HepG2 (cell line): ENCODE data around the gene CYP4F12. TPM values are rescaled to one million over a fixed set of nuclear protein-coding genes. Genes with fewer than 3 reads are reported as not detected.

Source experiments
- ARID4A ChIP-seq: sonication (generic); formaldehyde crosslinking; IDR thresholded peaks from 2 replicates; pipeline ENCODE4 v1.5.0; 2020; ENCODE audit warnings: mild to moderate bottlenecking, missing genetic modification reagents, borderline replicate concordance
- BCL6 ChIP-seq: IDR thresholded peaks from 2 replicates; pipeline ENCODE4 v1.6.1; 2016; ENCODE audit warnings: missing genetic modification reagents, missing compliant biosample characterization
- ETV5 ChIP-seq: IDR thresholded peaks from 2 replicates; pipeline ENCODE4 v1.6.1; 2018; ENCODE audit warnings: missing biosample characterization, missing genetic modification reagents, inconsistent platforms, borderline replicate concordance
- ETV6 ChIP-seq: sonication (generic); formaldehyde crosslinking; conservative IDR thresholded peaks from 2 replicates; pipeline ENCODE4 v1.4.0; 2020; ENCODE audit warnings: missing genetic modification reagents
- IKZF1 ChIP-seq: fragments of 450-650 bp; IDR thresholded peaks from 2 replicates; pipeline ENCODE4 v1.7.1; 2016
- KDM1A ChIP-seq: IDR thresholded peaks from 2 replicates; pipeline ENCODE4 v1.6.1; 2016; ENCODE audit warnings: missing compliant biosample characterization
- KDM6A ChIP-seq: IDR thresholded peaks from 2 replicates; pipeline ENCODE4 v1.6.1; 2016; ENCODE audit warnings: low read depth
- NCOA2 ChIP-seq: sonication (generic); formaldehyde crosslinking; IDR thresholded peaks from 2 replicates; pipeline ENCODE4 v1.8.0; 2022; ENCODE audit warnings: inconsistent platforms
- NR1H2 ChIP-seq: sonication (generic); formaldehyde crosslinking; IDR thresholded peaks from 2 replicates; pipeline ENCODE4 v1.8.1; 2022; ENCODE audit warnings: low read depth, missing genetic modification reagents, borderline replicate concordance
- SIN3A ChIP-seq: IDR thresholded peaks from 2 replicates; pipeline ENCODE4 v1.6.1; 2011; ENCODE audit warnings: low read depth, mild to moderate bottlenecking, control low read depth, low read length, borderline replicate concordance
- TFDP2 ChIP-seq: sonication (generic); formaldehyde crosslinking; IDR thresholded peaks from 2 replicates; pipeline ENCODE4 v1.4.0; 2020; ENCODE audit warnings: missing genetic modification reagents
- ZBTB37 ChIP-seq: sonication (generic); formaldehyde crosslinking; IDR thresholded peaks from 2 replicates; pipeline ENCODE4 v1.4.0; 2020; ENCODE audit warnings: mild to moderate bottlenecking, missing genetic modification reagents
- ZNF414 ChIP-seq: sonication (generic); formaldehyde crosslinking; IDR thresholded peaks from 2 replicates; pipeline ENCODE4 v1.5.0; 2020; ENCODE audit warnings: missing genetic modification reagents
- ZSCAN25 ChIP-seq: sonication (generic); formaldehyde crosslinking; IDR thresholded peaks from 2 replicates; pipeline ENCODE4 v1.8.0; 2022; ENCODE audit warnings: mild to moderate bottlenecking, missing genetic modification reagents
- polyA plus RNA-seq, 8 experiments: library from polyadenylated mRNA; depleted of rRNA in 3 of 8; stranded (reverse) in 7 of 8; unstranded in 1 of 8; fragments of >200 nt; fragmentation: Illumina TruSeq in 4 of 8; extraction: Trizol in 4 of 8; gene quantifications; 2 replicates each; pipeline versions ENCODE4 v1.2.1 to v1.2.3, GENCODE V29; 2011 to 2016; ENCODE audit warnings: low read depth in 4 of 8, missing spikeins in 1 of 8, mixed read lengths in 1 of 8; ENCODE audit not compliant: insufficient read depth in 1 of 8
- total RNA-seq, 5 experiments: library from RNA; depleted of rRNA; stranded (reverse); fragments of >200 nt; fragmentation: Illumina TruSeq; extraction: Trizol; gene quantifications; 2 replicates each; pipeline ENCODE4 v1.2.3, GENCODE V29; 2016; ENCODE audit warnings: low read depth in 1 of 5
- TF ChIP-seq, protein P1 (sequence below): sonication (generic); formaldehyde crosslinking; IDR thresholded peaks from 2 replicates; pipeline ENCODE4 v1.4.0; 2020; ENCODE audit warnings: missing genetic modification reagents
- TF ChIP-seq, protein P2 (sequence below): sonication (generic); formaldehyde crosslinking; IDR thresholded peaks from 2 replicates; pipeline ENCODE4 v1.4.0; 2020; ENCODE audit warnings: missing genetic modification reagents, borderline replicate concordance

Gene CYP4F12
- total and polyA plus RNA-seq, 2 of the 13 experiments (the other 11 are each of a cell fraction or from before 2014, with no cell fraction given) = 29.9 to 30.8 TPM

- TF ChIP-seq KDM1A (CRISPR knock-in tag) (no peak), ZBTB37 (peak; percentile 80), KDM6A (CRISPR knock-in tag) (peak; percentile 61; the same call in 1 of the 2 replicates), ZNF414 (CRISPR knock-in tag) (0 out of 2 replicates have a peak, but pooled peaks have one; percentile 25), SIN3A (0 out of 2 replicates have a peak, but pooled peaks have one; percentile 44), IKZF1 (no peak), BCL6 (CRISPR knock-in tag) (0 out of 2 replicates have a peak, but pooled peaks have one; percentile 12), ZSCAN25 (peak; percentile 95), ETV6 (CRISPR knock-in tag) (no peak), NR1H2 (0 out of 2 replicates have a peak, but pooled peaks have one; percentile 36), TFDP2 (peak; percentile 29; the same call in 1 of the 2 replicates), ARID4A (peak; percentile 53; the same call in 1 of the 2 replicates), NCOA2 (peak; percentile 37; the same call in 1 of the 2 replicates), ETV5 (peak; percentile 48; the same call in 1 of the 2 replicates)
- TF ChIP-seq, protein P1, sequence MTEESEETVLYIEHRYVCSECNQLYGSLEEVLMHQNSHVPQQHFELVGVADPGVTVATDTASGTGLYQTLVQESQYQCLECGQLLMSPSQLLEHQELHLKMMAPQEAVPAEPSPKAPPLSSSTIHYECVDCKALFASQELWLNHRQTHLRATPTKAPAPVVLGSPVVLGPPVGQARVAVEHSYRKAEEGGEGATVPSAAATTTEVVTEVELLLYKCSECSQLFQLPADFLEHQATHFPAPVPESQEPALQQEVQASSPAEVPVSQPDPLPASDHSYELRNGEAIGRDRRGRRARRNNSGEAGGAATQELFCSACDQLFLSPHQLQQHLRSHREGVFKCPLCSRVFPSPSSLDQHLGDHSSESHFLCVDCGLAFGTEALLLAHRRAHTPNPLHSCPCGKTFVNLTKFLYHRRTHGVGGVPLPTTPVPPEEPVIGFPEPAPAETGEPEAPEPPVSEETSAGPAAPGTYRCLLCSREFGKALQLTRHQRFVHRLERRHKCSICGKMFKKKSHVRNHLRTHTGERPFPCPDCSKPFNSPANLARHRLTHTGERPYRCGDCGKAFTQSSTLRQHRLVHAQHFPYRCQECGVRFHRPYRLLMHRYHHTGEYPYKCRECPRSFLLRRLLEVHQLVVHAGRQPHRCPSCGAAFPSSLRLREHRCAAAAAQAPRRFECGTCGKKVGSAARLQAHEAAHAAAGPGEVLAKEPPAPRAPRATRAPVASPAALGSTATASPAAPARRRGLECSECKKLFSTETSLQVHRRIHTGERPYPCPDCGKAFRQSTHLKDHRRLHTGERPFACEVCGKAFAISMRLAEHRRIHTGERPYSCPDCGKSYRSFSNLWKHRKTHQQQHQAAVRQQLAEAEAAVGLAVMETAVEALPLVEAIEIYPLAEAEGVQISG (CRISPR knock-in tag) = peak; percentile 34; the same call in 1 of the 2 replicates
- TF ChIP-seq, protein P2, sequence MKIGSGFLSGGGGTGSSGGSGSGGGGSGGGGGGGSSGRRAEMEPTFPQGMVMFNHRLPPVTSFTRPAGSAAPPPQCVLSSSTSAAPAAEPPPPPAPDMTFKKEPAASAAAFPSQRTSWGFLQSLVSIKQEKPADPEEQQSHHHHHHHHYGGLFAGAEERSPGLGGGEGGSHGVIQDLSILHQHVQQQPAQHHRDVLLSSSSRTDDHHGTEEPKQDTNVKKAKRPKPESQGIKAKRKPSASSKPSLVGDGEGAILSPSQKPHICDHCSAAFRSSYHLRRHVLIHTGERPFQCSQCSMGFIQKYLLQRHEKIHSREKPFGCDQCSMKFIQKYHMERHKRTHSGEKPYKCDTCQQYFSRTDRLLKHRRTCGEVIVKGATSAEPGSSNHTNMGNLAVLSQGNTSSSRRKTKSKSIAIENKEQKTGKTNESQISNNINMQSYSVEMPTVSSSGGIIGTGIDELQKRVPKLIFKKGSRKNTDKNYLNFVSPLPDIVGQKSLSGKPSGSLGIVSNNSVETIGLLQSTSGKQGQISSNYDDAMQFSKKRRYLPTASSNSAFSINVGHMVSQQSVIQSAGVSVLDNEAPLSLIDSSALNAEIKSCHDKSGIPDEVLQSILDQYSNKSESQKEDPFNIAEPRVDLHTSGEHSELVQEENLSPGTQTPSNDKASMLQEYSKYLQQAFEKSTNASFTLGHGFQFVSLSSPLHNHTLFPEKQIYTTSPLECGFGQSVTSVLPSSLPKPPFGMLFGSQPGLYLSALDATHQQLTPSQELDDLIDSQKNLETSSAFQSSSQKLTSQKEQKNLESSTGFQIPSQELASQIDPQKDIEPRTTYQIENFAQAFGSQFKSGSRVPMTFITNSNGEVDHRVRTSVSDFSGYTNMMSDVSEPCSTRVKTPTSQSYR (CRISPR knock-in tag) = peak; percentile 82; the same call in 1 of the 2 replicates
These were observed 328 bp downstream of the CYP4F12 start (continued) for GRCh38 chr19:15673176-15673654.
